ENCODE measurements around the gene VCAN. TPM values are rescaled to one million over a fixed set of nuclear protein-coding genes. Genes with fewer than 3 reads are reported as not detected.

Gene VCAN
- total and polyA plus RNA-seq, 3 donors from 2014 or later, result 15.7 to 23.4 (median 22.8) TPM

- H3K27ac ChIP-seq, result no peak overlapping the region
- no peaks in the 10 kb centered on the region for H3K27me3 ChIP-seq
- no peaks in the 10 kb centered on the region for H3K36me3 ChIP-seq (ENCODE audit: low read depth, missing control alignments)
- H3K9me3 ChIP-seq, result no peaks in the 10 kb centered on the region
- 86% methylated on average over 1 of the region's 1 CpG for WGBS, 2 donors
- intact Hi-C loops (cut with DNase I; ENCODE audit: low total_unique reads), result no loop called here
- no peaks in the 10 kb centered on the region for H3K4me1 ChIP-seq
- no peak for TF ChIP-seq CTCF (IDR thresholded peaks at IDR 0.05)
- TF ChIP-seq POLR2A (IDR thresholded peaks at IDR 0.05), result no peak
- H3K4me3 ChIP-seq, result no peak overlapping the region
- DNase-seq, result no peak
Measured at GRCh38 chr5:83447533-83447932, 24.0 kb upstream of the VCAN start.

- no peak overlapping the region for H3K27ac ChIP-seq
Measured at GRCh38 chr5:83450183-83450966, 21.2 kb upstream of the VCAN start.

GRCh38 chr5:83450967-83451248 is 20.6 kb upstream of the VCAN start:
- no peaks in the 10 kb centered on the region for H3K9me3 ChIP-seq
- DNase-seq, result no peak
- H3K4me3 ChIP-seq, result no peak overlapping the region
- no peaks in the 10 kb centered on the region for H3K4me1 ChIP-seq
- H3K27me3 ChIP-seq, result no peaks in the 10 kb centered on the region
- H3K27ac ChIP-seq, result no peak overlapping the region
- no peak for TF ChIP-seq POLR2A (IDR thresholded peaks at IDR 0.05)
- no peak for TF ChIP-seq CTCF (IDR thresholded peaks at IDR 0.05)
- intact Hi-C loops (cut with DNase I; ENCODE audit: low total_unique reads), result no loop called here
- H3K36me3 ChIP-seq (ENCODE audit: low read depth, missing control alignments), result no peaks in the 10 kb centered on the region

More at GRCh38 chr5:83450183-83450966, 21.2 kb upstream of the VCAN start:
- Histone ChIP-seq H3K4me3 (no peak overlapping the region), H3K27me3 (no peaks in the 10 kb centered on the region), H3K4me1 (no peaks in the 10 kb centered on the region), H3K9me3 (no peaks in the 10 kb centered on the region), H3K36me3 (ENCODE audit: low read depth, missing control alignments) (no peaks in the 10 kb centered on the region)
- TF ChIP-seq POLR2A (IDR thresholded peaks at IDR 0.05), result no peak
- TF ChIP-seq CTCF (IDR thresholded peaks at IDR 0.05), result no peak
- WGBS, 2 donors, result 74 to 78% methylated on average over 4 of the region's 4 CpGs
- intact Hi-C loops (cut with DNase I; ENCODE audit: low total_unique reads), result no loop called here
- DNase-seq, result no peak

- Histone ChIP-seq H3K4me1 (no peaks in the 10 kb centered on the region), H3K27ac (no peak overlapping the region), H3K27me3 (no peaks in the 10 kb centered on the region), H3K9me3 (no peaks in the 10 kb centered on the region), H3K36me3 (ENCODE audit: low read depth, missing control alignments) (no peaks in the 10 kb centered on the region), H3K4me3 (no peak overlapping the region)
- DNase-seq, result no peak
- intact Hi-C loops (cut with DNase I; ENCODE audit: low total_unique reads), result no loop called here
- no peak for TF ChIP-seq CTCF (IDR thresholded peaks at IDR 0.05)
- no peak for TF ChIP-seq POLR2A (IDR thresholded peaks at IDR 0.05)
Measured at GRCh38 chr5:83451955-83452354, 19.6 kb upstream of the VCAN start.

GRCh38 chr5:83453937-83454336 is 17.6 kb upstream of the VCAN start:
- intact Hi-C loops (cut with DNase I; ENCODE audit: low total_unique reads), result no loop called here
- no peaks in the 10 kb centered on the region for H3K36me3 ChIP-seq (ENCODE audit: low read depth, missing control alignments)
- H3K27ac ChIP-seq, result no peak overlapping the region
- H3K4me3 ChIP-seq, result no peak overlapping the region
- H3K27me3 ChIP-seq, result no peaks in the 10 kb centered on the region
- DNase-seq, result no peak
- TF ChIP-seq POLR2A (IDR thresholded peaks at IDR 0.05) (no peak), CTCF (IDR thresholded peaks at IDR 0.05) (no peak)
- H3K4me1 ChIP-seq, result no peaks in the 10 kb centered on the region
- WGBS, 2 donors, result 80 to 85% methylated on average over 1 of the region's 1 CpG
- no peaks in the 10 kb centered on the region for H3K9me3 ChIP-seq
